Gastrocnemius medialis (tissue), 4 donors: ENCODE results near the gene ATP6V0E1.

Experiments used
- CTCF ChIP-seq, 5 experiments: fragments of 450-650 bp in 3 of 5; fragments of 200-600 bp in 2 of 5; sonication (generic) in 2 of 5; IDR thresholded peaks in 4 of 5; conservative IDR thresholded peaks in 1 of 5; 1 replicate in 4 of 5; 2 replicates in 1 of 5; pipeline ENCODE4 v1.5.1; 2016 to 2019; ENCODE audit warnings: antibody characterized with exemption in 5 of 5, mild to moderate bottlenecking in 3 of 5, moderate library complexity in 3 of 5
- POLR2A ChIP-seq, 2 donors: fragments of 450-650 bp; IDR thresholded peaks; one replicate each; pipeline ENCODE4 v1.6.1; 2017; ENCODE audit warnings: antibody characterized with exemption in 2 of 2, mild to moderate bottlenecking in 2 of 2, moderate library complexity in 2 of 2

GRCh38 chr5:172999372-172999973, 15.9 kb downstream of the ATP6V0E1 start:
- TF ChIP-seq CTCF (IDR thresholded peaks at IDR 0.05 in 4 of 5, conservative IDR thresholded peaks at IDR 0.05 in 1 of 5): no peak
- no peak for TF ChIP-seq POLR2A (IDR thresholded peaks at IDR 0.05)
